Tibial nerve (tissue), 3 donors: ENCODE results near the gene ADPRM.

Experiments used
- POLR2A ChIP-seq, 2 donors: fragments of 450-650 bp; IDR thresholded peaks; one replicate each; pipeline ENCODE4 v1.6.1; 2017; ENCODE audit warnings: antibody characterized with exemption in 2 of 2, mild to moderate bottlenecking in 2 of 2, moderate library complexity in 2 of 2
- TF ChIP-seq, protein P1 (sequence below), 5 experiments: fragments of 200-600 bp in 3 of 5; fragments of 450-650 bp in 2 of 5; sonication (generic) in 3 of 5; IDR thresholded peaks; one replicate each; pipeline ENCODE4 v1.5.1; 2016 to 2019; ENCODE audit warnings: antibody characterized with exemption in 5 of 5, mild to moderate bottlenecking in 3 of 5, moderate library complexity in 2 of 5

DNA sequence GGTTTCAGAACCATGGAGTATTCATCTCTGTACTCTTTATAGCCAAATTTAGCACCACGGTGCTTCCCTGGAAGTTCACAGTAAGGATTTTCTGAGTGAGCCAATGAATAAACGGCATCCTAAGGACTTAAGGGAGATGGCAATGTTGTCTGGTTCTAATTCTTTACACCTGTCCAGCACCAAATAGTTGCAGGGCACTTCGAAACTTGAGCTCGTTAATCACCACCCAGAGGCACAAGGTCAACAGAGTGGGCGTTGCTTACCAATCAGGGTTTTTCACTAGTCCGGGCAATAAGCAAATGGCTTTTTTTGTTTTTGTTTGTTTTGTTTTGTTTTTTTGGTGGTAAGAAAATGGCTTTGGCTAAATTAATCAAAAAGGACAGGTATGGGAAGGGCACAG, 60.7 kb downstream of the ADPRM start:
- TF ChIP-seq, protein P1, sequence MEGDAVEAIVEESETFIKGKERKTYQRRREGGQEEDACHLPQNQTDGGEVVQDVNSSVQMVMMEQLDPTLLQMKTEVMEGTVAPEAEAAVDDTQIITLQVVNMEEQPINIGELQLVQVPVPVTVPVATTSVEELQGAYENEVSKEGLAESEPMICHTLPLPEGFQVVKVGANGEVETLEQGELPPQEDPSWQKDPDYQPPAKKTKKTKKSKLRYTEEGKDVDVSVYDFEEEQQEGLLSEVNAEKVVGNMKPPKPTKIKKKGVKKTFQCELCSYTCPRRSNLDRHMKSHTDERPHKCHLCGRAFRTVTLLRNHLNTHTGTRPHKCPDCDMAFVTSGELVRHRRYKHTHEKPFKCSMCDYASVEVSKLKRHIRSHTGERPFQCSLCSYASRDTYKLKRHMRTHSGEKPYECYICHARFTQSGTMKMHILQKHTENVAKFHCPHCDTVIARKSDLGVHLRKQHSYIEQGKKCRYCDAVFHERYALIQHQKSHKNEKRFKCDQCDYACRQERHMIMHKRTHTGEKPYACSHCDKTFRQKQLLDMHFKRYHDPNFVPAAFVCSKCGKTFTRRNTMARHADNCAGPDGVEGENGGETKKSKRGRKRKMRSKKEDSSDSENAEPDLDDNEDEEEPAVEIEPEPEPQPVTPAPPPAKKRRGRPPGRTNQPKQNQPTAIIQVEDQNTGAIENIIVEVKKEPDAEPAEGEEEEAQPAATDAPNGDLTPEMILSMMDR (IDR thresholded peaks at IDR 0.05), result no peak
- TF ChIP-seq POLR2A (IDR thresholded peaks at IDR 0.05), result no peak
